GM12874 (cell line): ENCODE data around the gene DAAM2.

Experiments used
- CTCF ChIP-seq: IDR thresholded peaks from 2 replicates; pipeline ENCODE4 v1.5.1; 2011; ENCODE audit warnings: low read depth, mild to moderate bottlenecking, control low read depth, low read length, moderate library complexity; ENCODE audit not compliant: insufficient read depth

The DAAM2 gene

GRCh38 chr6:39909701-39910100 is 117.5 kb downstream of the DAAM2 start:
- no peak for TF ChIP-seq CTCF

GRCh38 chr6:39910164-39910563 is 118.0 kb downstream of the DAAM2 start:
- TF ChIP-seq CTCF: no peak

GRCh38 chr6:39910744-39911143 is 118.6 kb downstream of the DAAM2 start:
- no peak for TF ChIP-seq CTCF

- TF ChIP-seq CTCF: no peak
Observed at GRCh38 chr6:39911513-39912125, 119.4 kb downstream of the DAAM2 start.

GRCh38 chr6:39912446-39912845 is 120.3 kb downstream of the DAAM2 start:
- TF ChIP-seq CTCF: no peak

GRCh38 chr6:39913391-39913916 is 121.3 kb downstream of the DAAM2 start:
- no peak for TF ChIP-seq CTCF

GRCh38 chr6:39914239-39914638 is 122.1 kb downstream of the DAAM2 start:
- no peak for TF ChIP-seq CTCF
